Heart right ventricle (tissue), 16 donors: Measurements from ENCODE around the gene YAP1. TPM values are rescaled to one million over a fixed set of nuclear protein-coding genes. Genes with fewer than 3 reads are reported as not detected.

Experiments
- ATAC-seq, 8 donors: fragments of 200-7000 bp; cut with Tn5 transposase; one replicate each; pipeline ENCODE4 v1.9.1; 2020; ENCODE audit warnings: mild to moderate bottlenecking in 8 of 8, moderate library complexity in 8 of 8, moderate number of reproducible peaks in 1 of 8
- DNase-seq, 2 donors: peaks; one replicate each; pipeline ENCODE4 v3.0.0-alpha.2; 2020
- H3K27ac ChIP-seq, 10 donors: fragments of 200-600 bp; sonication (generic) in 2 of 10; one replicate each; pipeline versions ENCODE4 v1.5.0 to v1.8.0; 2020 to 2022; ENCODE audit warnings: mild to moderate bottlenecking in 3 of 10
- H3K27me3 ChIP-seq, 7 donors: fragments of 200-600 bp; one replicate each; pipeline ENCODE4 v1.8.0; 2021 to 2022; ENCODE audit warnings: mild to moderate bottlenecking in 2 of 7
- H3K36me3 ChIP-seq, 9 donors: fragments of 200-600 bp; sonication (generic) in 1 of 9; one replicate each; pipeline versions ENCODE4 v1.5.0 to v1.8.0; 2020 to 2022; ENCODE audit warnings: mild to moderate bottlenecking in 2 of 9
- H3K4me1 ChIP-seq, 9 donors: fragments of 200-600 bp; sonication (generic) in 1 of 9; one replicate each; pipeline versions ENCODE4 v1.5.0 to v1.8.0; 2020 to 2022; ENCODE audit warnings: mild to moderate bottlenecking in 4 of 9
- H3K4me3 ChIP-seq, 10 donors: fragments of 200-600 bp; sonication (generic) in 2 of 10; one replicate each; pipeline versions ENCODE4 v1.5.0 to v1.8.0; 2020 to 2022; ENCODE audit warnings: mild to moderate bottlenecking in 7 of 10, moderate library complexity in 2 of 10
- H3K9me3 ChIP-seq, 11 donors: fragments of 200-600 bp in 10 of 11; sonication (generic) in 2 of 11; one replicate each; pipeline versions ENCODE4 v1.5.0 to v1.8.0; 2013 to 2022; ENCODE audit warnings: mild to moderate bottlenecking in 2 of 11, control low read depth in 1 of 11, moderate library complexity in 1 of 11
- CTCF ChIP-seq, 9 donors: fragments of 200-600 bp; sonication (generic) in 2 of 9; IDR thresholded peaks; one replicate each; pipeline versions ENCODE4 v1.5.0 to v1.8.0; 2021 to 2022; ENCODE audit warnings: antibody characterized with exemption in 9 of 9, mild to moderate bottlenecking in 5 of 9, moderate library complexity in 1 of 9
- WGBS, 2 donors: extraction: QIAGEN DNeasy Blood & Tissue Kit; methylation state at CpG; one replicate each; pipeline ENCODE4 v1.1.7; 2013; ENCODE audit warnings: inconsistent platforms in 1 of 2; 5-methylcytosine and 5-hydroxymethylcytosine counted together
- intact Hi-C, 10 donors: fragments of 100-400 bp; cut with DNase I; formaldehyde crosslinking; loops; one replicate each; pipeline versions ENCODE4 v1.11.1 to v1.14.2; 2022
- polyA plus RNA-seq, 2 donors: library from polyadenylated mRNA; stranded (reverse); fragments of 200-250 nt; gene quantifications; one replicate each; pipeline ENCODE4 v1.2.3, GENCODE V29; 2013
- total RNA-seq, 10 donors: library from RNA; stranded (reverse); fragmentation: NEBNext Ultra II Directional in 3 of 10; extraction: Animal tissue kit (Norgen Biotek cat#: 25700) in 3 of 10; gene quantifications; one replicate each; pipeline versions ENCODE4 v1.2.1 to v1.2.4, GENCODE V29; 2021 to 2023
- donor health status: Arrhythmogenic right ventricular cardiomyopathy.
- donor health status: ischemic (EF 13 %, LVEDD 7.1; RV severe dilation, severe dysfunction).
- donor health status: healthy with polysubstance abuse.
- donor health status: DM: no; HTN: yes; CAD: no.
- donor health status: DM: no; HTN: no; CAD: no.
- donor health status: ischemic (EF 25% LVEDD 6.9; RV normal size, moderate dysfunction).
- donor health status: ischemic (EF 25% LVEDD 5.7; RV mildly dilated, moderate dysfunction).
- donor health status: healthy.
- donor health status: DM: yes; HTN: yes; CAD: no.
- donor health status: Ischemic cardiomyopathy.
- donor health status: ischemic (EF 35%, LVEDD 5.7; RV mildly dilated, moderate dysfunction).
- donor health status: nonischemic (EF 11% LVEDD 7.7; RV severe dilation, severe dysfunction).
- donor health status: DM: yes; HTN: yes; CAD: no.
- donor health status: PGD.
- donor health status: ischemic (EF 29% LVEDD 5.4; RV normal size, mild dysfunction).
- donor health status: nonischemic (EF 23%, LVEDD 6.1; RV moderate dilation, normal function).

The YAP1 gene
- total and polyA plus RNA-seq, 12 donors: 15.7 to 91.3 (median 65.0) TPM

GRCh38 chr11:102148059-102148458 lies 37.8 kb downstream of the YAP1 start:
- no peaks in the 10 kb centered on the region for H3K27me3 ChIP-seq
- ATAC-seq (no peak), DNase-seq (no peak)
- peaks cover 5 to 75% (median 40%) of the 10 kb centered on the region in 9 donors for H3K4me1 ChIP-seq
- no peaks in the 10 kb centered on the region for H3K9me3 ChIP-seq
- TF ChIP-seq CTCF (IDR thresholded peaks at IDR 0.05): no peak
- intact Hi-C loops: loop anchor here in 1 of 10 donors (5.0 kb wide), 1 partner anchor 36 kb away; the partner anchor contains the start of gene YAP1
- H3K27ac ChIP-seq: no peak overlapping the region
- H3K4me3 ChIP-seq: no peak overlapping the region
- H3K36me3 ChIP-seq: no peaks in the 10 kb centered on the region

GRCh38 chr11:102151784-102152525 lies 41.7 kb downstream of the YAP1 start:
- TF ChIP-seq CTCF (IDR thresholded peaks at IDR 0.05): no peak
- H3K9me3 ChIP-seq: no peaks in the 10 kb centered on the region
- no peak overlapping the region for H3K27ac ChIP-seq
- WGBS, 2 donors: 96 to 99% methylated on average over 6 of the region's 6 CpGs
- peak in 1 of 8 donors; percentile 7 for ATAC-seq
- H3K36me3 ChIP-seq: no peaks in the 10 kb centered on the region
- DNase-seq: no peak
- H3K4me1 ChIP-seq: peaks cover 0 to 70% (median 28%) of the 10 kb centered on the region in 9 donors
- no peaks in the 10 kb centered on the region for H3K27me3 ChIP-seq
- intact Hi-C loops: no loop called here
- H3K4me3 ChIP-seq: no peak overlapping the region

GRCh38 chr11:102153082-102153481 lies 42.8 kb downstream of the YAP1 start:
- DNase-seq: no peak
- Histone ChIP-seq H3K27me3 (no peaks in the 10 kb centered on the region), H3K36me3 (no peaks in the 10 kb centered on the region), H3K9me3 (no peaks in the 10 kb centered on the region), H3K27ac (no peak overlapping the region), H3K4me3 (no peak overlapping the region), H3K4me1 (peaks cover 2 to 70% (median 34%) of the 10 kb centered on the region in 9 donors)
- intact Hi-C loops: no loop called here
- ATAC-seq: no peak
- TF ChIP-seq CTCF (IDR thresholded peaks at IDR 0.05): no peak
- 97 to 98% methylated on average over 1 of the region's 1 CpG for WGBS, 2 donors

- WGBS, 2 donors: 97% methylated on average over 1 of the region's 1 CpG
- no peak overlapping the region for H3K4me3 ChIP-seq
- no peak for ATAC-seq
- TF ChIP-seq CTCF (IDR thresholded peaks at IDR 0.05): no peak
- H3K9me3 ChIP-seq: no peaks in the 10 kb centered on the region
- intact Hi-C loops: loop anchor here in 2 of 10 donors (5.0 kb wide), 2 partner anchors 33 to 43 kb away; partner anchors contain the start of gene YAP1 (in 1 of the 2)
- H3K36me3 ChIP-seq: no peaks in the 10 kb centered on the region
- no peaks in the 10 kb centered on the region for H3K27me3 ChIP-seq
- DNase-seq: no peak
- H3K27ac ChIP-seq: no peak overlapping the region
- H3K4me1 ChIP-seq: peaks cover 5 to 72% (median 39%) of the 10 kb centered on the region in 9 donors
Observed at GRCh38 chr11:102154806-102155205, 44.6 kb downstream of the YAP1 start.
